ENCODE measurements around the gene LRRC41. TPM values are rescaled to one million over a fixed set of nuclear protein-coding genes. Genes with fewer than 3 reads are reported as not detected.
A peak's percentile ranks its signal among the peaks of the same experiment; 100 is the strongest.

Gene LRRC41
- total RNA-seq, 2 donors from 2014 or later: 74.2 to 88.9 TPM

- Histone ChIP-seq H3K4me1 (ENCODE audit: control insufficient read depth, insufficient read depth, low read length) (no peaks in the 10 kb centered on the region), H3K4me3 (ENCODE audit: low read length) (no peak overlapping the region), H3K36me3 (ENCODE audit: control insufficient read depth, insufficient read depth, low read length) (peaks cover 83% of the 10 kb centered on the region), H3K9ac (ENCODE audit: extremely low read depth, low read length, poor library complexity, severe bottlenecking) (no peak overlapping the region), H3K27ac (ENCODE audit: low read depth, low read length) (peak overlapping the region; percentile 47), H3K9me3 (ENCODE audit: control insufficient read depth, low read length) (no peaks in the 10 kb centered on the region), H3K27me3 (ENCODE audit: control insufficient read depth, insufficient read depth, low read length, poor library complexity, severe bottlenecking) (no peaks in the 10 kb centered on the region)
- Mint-ChIP-seq H3K9me3 (no peaks in the 10 kb centered on the region), H3K4me3 (no peak overlapping the region), H3K4me1 (no peaks in the 10 kb centered on the region), H3K36me3 (ENCODE audit: low read depth) (peaks cover 56% of the 10 kb centered on the region), H3K27ac (no peak overlapping the region), H3K27me3 (ENCODE audit: insufficient read depth) (no peaks in the 10 kb centered on the region)
- 92 to 95% methylated on average over 16 to 27 of the region's 27 CpGs for WGBS, 2 experiments (ENCODE audit: insufficient coverage in 1 of 2, insufficient read length in 1 of 2)
- no peak for TF ChIP-seq CTCF (conservative IDR thresholded peaks at IDR 0.05)
- DNase-seq: peak; percentile 60
Observed at GRCh38 chr1:46285730-46286477, 17.5 kb downstream of the LRRC41 start.

DNA sequence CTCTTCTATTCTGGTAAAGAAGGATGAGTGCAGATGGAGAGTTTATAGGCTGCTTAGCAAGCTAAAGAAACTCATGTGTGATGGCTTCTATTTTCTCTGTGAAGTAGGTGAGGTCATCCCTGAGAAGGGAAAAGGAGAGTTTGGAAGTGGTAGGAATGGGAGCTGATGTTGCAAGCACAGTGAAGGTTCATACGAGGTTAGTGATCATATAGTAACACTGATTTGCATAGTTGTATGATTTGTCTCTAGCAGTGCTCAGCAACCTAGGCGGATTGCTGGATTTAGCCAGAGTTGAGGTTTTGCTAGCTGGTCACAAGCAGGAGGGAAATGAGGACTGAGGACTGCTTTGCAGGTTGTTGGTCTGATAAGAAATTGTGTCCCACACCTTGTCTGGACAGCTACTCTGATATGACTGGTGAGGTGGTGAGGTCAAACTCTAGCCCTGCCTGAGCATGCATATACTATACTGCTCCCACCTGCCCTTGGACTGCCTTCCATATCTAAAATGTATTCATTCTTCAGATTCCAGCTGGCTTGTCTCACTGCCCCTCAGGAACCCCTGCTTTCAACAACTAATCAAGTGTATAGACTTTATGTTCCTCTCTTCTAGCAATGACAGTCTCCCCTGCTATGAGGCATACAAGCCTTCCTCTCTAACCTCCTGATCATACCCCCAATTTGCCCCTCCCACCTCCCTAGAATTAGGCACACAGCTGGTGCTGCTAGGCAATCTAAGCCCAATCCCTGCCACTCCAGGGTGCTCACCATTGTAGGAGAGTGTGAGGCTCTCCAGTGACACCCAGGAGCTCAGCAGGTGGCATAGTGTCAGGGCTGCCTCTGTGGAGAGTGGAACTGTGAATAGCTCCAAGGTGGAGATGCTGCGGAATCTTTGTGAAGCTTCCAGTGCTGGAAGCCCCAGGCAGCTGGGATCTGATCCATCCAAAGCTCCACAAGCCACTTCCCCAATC is 18.5 kb downstream of the LRRC41 start:
- no peaks in the 10 kb centered on the region for H3K27me3 ChIP-seq (ENCODE audit: control insufficient read depth, insufficient read depth, low read length, poor library complexity, severe bottlenecking)
- DNase-seq: no peak
- no peaks in the 10 kb centered on the region for H3K4me1 Mint-ChIP-seq
- peak overlapping the region; percentile 41 for H3K27ac Mint-ChIP-seq
- no peak overlapping the region for H3K4me3 ChIP-seq (ENCODE audit: low read length)
- H3K9ac ChIP-seq (ENCODE audit: extremely low read depth, low read length, poor library complexity, severe bottlenecking): no peak overlapping the region
- H3K27ac ChIP-seq (ENCODE audit: low read depth, low read length): no peak overlapping the region
- no peaks in the 10 kb centered on the region for H3K9me3 ChIP-seq (ENCODE audit: control insufficient read depth, low read length)
- no peaks in the 10 kb centered on the region for H3K4me1 ChIP-seq (ENCODE audit: control insufficient read depth, insufficient read depth, low read length)
- no peak overlapping the region for H3K4me3 Mint-ChIP-seq
- TF ChIP-seq CTCF (conservative IDR thresholded peaks at IDR 0.05): no peak
- no peaks in the 10 kb centered on the region for H3K27me3 Mint-ChIP-seq (ENCODE audit: insufficient read depth)
- 95% methylated on average over 2 to 3 of the region's 3 CpGs for WGBS, 2 experiments (ENCODE audit: insufficient coverage in 1 of 2, insufficient read length in 1 of 2)
- peaks cover 52% of the 10 kb centered on the region for H3K36me3 Mint-ChIP-seq (ENCODE audit: low read depth)
- H3K36me3 ChIP-seq (ENCODE audit: control insufficient read depth, insufficient read depth, low read length): peaks cover 85% of the 10 kb centered on the region
- H3K9me3 Mint-ChIP-seq: no peaks in the 10 kb centered on the region

GRCh38 chr1:46284058-46284457 is 19.4 kb downstream of the LRRC41 start:
- 97 to 100% methylated on average over 1 of the region's 1 CpG for WGBS, 2 experiments (ENCODE audit: insufficient coverage in 1 of 2, insufficient read length in 1 of 2)
- H3K27ac Mint-ChIP-seq: no peak overlapping the region
- H3K36me3 Mint-ChIP-seq (ENCODE audit: low read depth): peaks cover 47% of the 10 kb centered on the region
- H3K36me3 ChIP-seq (ENCODE audit: control insufficient read depth, insufficient read depth, low read length): peaks cover 88% of the 10 kb centered on the region
- H3K4me1 ChIP-seq (ENCODE audit: control insufficient read depth, insufficient read depth, low read length): no peaks in the 10 kb centered on the region
- no peak overlapping the region for H3K27ac ChIP-seq (ENCODE audit: low read depth, low read length)
- no peaks in the 10 kb centered on the region for H3K9me3 ChIP-seq (ENCODE audit: control insufficient read depth, low read length)
- no peak for DNase-seq
- no peaks in the 10 kb centered on the region for H3K27me3 Mint-ChIP-seq (ENCODE audit: insufficient read depth)
- H3K9ac ChIP-seq (ENCODE audit: extremely low read depth, low read length, poor library complexity, severe bottlenecking): no peak overlapping the region
- no peak overlapping the region for H3K4me3 Mint-ChIP-seq
- no peak for TF ChIP-seq CTCF (conservative IDR thresholded peaks at IDR 0.05)
- H3K27me3 ChIP-seq (ENCODE audit: control insufficient read depth, insufficient read depth, low read length, poor library complexity, severe bottlenecking): no peaks in the 10 kb centered on the region
- H3K4me1 Mint-ChIP-seq: no peaks in the 10 kb centered on the region
- H3K9me3 Mint-ChIP-seq: no peaks in the 10 kb centered on the region
- H3K4me3 ChIP-seq (ENCODE audit: low read length): no peak overlapping the region

Measured in endodermal cell (in vitro differentiated cells).